ENCODE measurements around the gene REV3L. TPM values are rescaled to one million over a fixed set of nuclear protein-coding genes. Genes with fewer than 3 reads are reported as not detected.

Gene REV3L
- total RNA-seq, 1 experiment from 2014 or later: 5.7 TPM

- no peak overlapping the region for H3K27ac Mint-ChIP-seq
- peaks cover 20% of the 10 kb centered on the region for H3K4me1 Mint-ChIP-seq
- no peak overlapping the region for H3K4me3 Mint-ChIP-seq
- H3K36me3 Mint-ChIP-seq: no peaks in the 10 kb centered on the region
- DNase-seq (ENCODE audit: low spot score) (no peak), ATAC-seq (peak; percentile 65)
- TF ChIP-seq MAX (CRISPR knock-in tag; IDR thresholded peaks at IDR 0.05) (no peak), RORB (CRISPR knock-in tag; IDR thresholded peaks at IDR 0.05) (no peak), ZNF281 (CRISPR knock-in tag; IDR thresholded peaks at IDR 0.05) (no peak), NFYB (CRISPR knock-in tag; conservative IDR thresholded peaks at IDR 0.05; ENCODE audit: low read depth) (no peak), NFATC4 (CRISPR knock-in tag; IDR thresholded peaks at IDR 0.05) (no peak), MYBL2 (CRISPR knock-in tag; IDR thresholded peaks at IDR 0.05) (no peak), SMAD3 (CRISPR knock-in tag; IDR thresholded peaks at IDR 0.05; ENCODE audit: borderline replicate concordance) (no peak), NR2C2 (CRISPR knock-in tag; IDR thresholded peaks at IDR 0.05) (no peak), ZSCAN18 (CRISPR knock-in tag; IDR thresholded peaks at IDR 0.05) (no peak), ZNF671 (CRISPR knock-in tag; IDR thresholded peaks at IDR 0.05) (no peak), PRDM15 (CRISPR knock-in tag; IDR thresholded peaks at IDR 0.05) (no peak)
- CTCF ChIA-PET: no interaction called here
- H3K27me3 Mint-ChIP-seq (ENCODE audit: low read depth): no peaks in the 10 kb centered on the region
- POLR2A ChIA-PET: interaction anchor here (0.7 kb wide), 1 partner anchor 42 kb away, joined by 3 read pairs; no protein-coding TSS in a partner anchor
- H3K9me3 Mint-ChIP-seq: peaks cover under 1% of the 10 kb centered on the region; the same call in 1 of the 2 replicates
Observed at GRCh38 chr6:111523484-111524167, 40.6 kb upstream of the REV3L start.

GRCh38 chr6:111522393-111523020 lies 39.5 kb upstream of the REV3L start:
- DNase-seq (ENCODE audit: low spot score): no peak
- Mint-ChIP-seq H3K9me3 (no peaks in the 10 kb centered on the region), H3K4me3 (no peak overlapping the region), H3K27me3 (ENCODE audit: low read depth) (no peaks in the 10 kb centered on the region), H3K27ac (no peak overlapping the region), H3K4me1 (peaks cover 30% of the 10 kb centered on the region), H3K36me3 (no peaks in the 10 kb centered on the region)
- ATAC-seq: no peak
- POLR2A ChIA-PET: interaction anchor here (0.6 kb wide), 1 partner anchor 614 kb away, joined by 4 read pairs; no protein-coding TSS in a partner anchor
- TF ChIP-seq SMAD3 (CRISPR knock-in tag; IDR thresholded peaks at IDR 0.05; ENCODE audit: borderline replicate concordance) (no peak), EMX1 (CRISPR knock-in tag; IDR thresholded peaks at IDR 0.05) (no peak)
- CTCF ChIA-PET: no interaction called here

Measured in WTC11 (cell line).